ENCODE results near the gene SORBS2. TPM values are rescaled to one million over a fixed set of nuclear protein-coding genes. Genes with fewer than 3 reads are reported as not detected.

Gene SORBS2
- total RNA-seq, 1 donor from 2014 or later: 94.2 TPM

GRCh38 chr4:185809121-185809520 lies 2.9 kb downstream of the SORBS2 start:
- DNase-seq (ENCODE audit: low spot score, unreplicated experiment): no peak
- no peak for TF ChIP-seq CTCF (IDR thresholded peaks at IDR 0.05; ENCODE audit: unreplicated experiment)
- peaks cover 6% of the 10 kb centered on the region for H3K36me3 Mint-ChIP-seq (ENCODE audit: insufficient read depth)
- H3K4me1 Mint-ChIP-seq (ENCODE audit: low read depth): peaks cover 63% of the 10 kb centered on the region
- peak overlapping the region; percentile 75 for H3K27ac Mint-ChIP-seq
- H3K27me3 Mint-ChIP-seq: no peaks in the 10 kb centered on the region
- no peaks in the 10 kb centered on the region for H3K9me3 Mint-ChIP-seq (ENCODE audit: low read depth)
- H3K4me3 Mint-ChIP-seq (ENCODE audit: low read depth): peak overlapping the region; percentile 83

DNA sequence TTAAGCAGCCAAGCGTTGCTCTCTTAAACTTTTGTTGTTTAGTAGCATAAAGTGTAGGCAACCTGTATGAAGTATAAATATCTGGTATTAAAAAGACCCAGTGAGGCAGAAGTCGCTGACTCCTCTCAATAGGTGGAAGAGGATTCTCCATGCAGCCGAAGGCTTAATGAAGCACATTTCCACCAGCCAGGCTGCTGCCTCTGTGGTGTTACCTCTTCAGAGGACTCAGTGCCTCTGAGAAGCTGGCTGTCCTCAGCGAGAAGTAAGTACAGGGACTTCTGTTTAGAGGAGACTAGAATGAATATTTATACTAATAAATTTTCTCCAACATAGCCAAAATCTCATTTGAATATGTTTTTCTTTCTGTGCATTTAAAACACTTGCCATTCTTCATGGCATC lies 6.0 kb downstream of the SORBS2 start:
- Mint-ChIP-seq H3K4me3 (ENCODE audit: low read depth) (no peak overlapping the region), H3K4me1 (ENCODE audit: low read depth) (peaks cover 40% of the 10 kb centered on the region), H3K27ac (no peak overlapping the region)

DNA sequence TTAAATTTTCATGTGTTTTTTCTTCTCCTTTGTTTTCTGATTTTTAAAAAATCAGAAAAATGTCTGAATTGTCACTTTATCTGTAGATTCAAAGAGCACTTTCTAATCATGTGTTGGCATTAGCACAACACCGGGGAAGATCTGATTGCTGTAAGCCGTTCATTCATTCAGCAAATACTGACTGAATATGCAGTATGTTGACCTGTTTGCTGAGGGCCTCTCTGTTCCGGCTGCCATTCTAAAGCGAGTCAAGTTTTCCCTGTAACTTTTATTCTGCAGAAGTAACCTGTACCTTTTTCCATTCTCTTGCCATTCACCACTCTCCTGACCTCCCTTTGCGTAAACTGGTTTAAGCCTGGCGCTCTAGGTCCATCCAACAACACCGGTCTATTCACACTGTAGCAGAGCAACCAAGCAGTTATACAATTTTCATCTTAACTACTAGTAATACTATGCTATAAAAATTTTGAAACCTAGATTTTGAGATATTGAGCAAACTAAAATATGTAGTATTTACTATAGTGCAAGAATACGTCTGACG lies 6.7 kb downstream of the SORBS2 start:
- H3K9me3 Mint-ChIP-seq (ENCODE audit: low read depth): no peaks in the 10 kb centered on the region
- TF ChIP-seq CTCF (IDR thresholded peaks at IDR 0.05; ENCODE audit: unreplicated experiment): no peak
- H3K4me1 Mint-ChIP-seq (ENCODE audit: low read depth): peaks cover 34% of the 10 kb centered on the region
- no peak for DNase-seq (ENCODE audit: low spot score, unreplicated experiment)
- peaks cover 23% of the 10 kb centered on the region for H3K36me3 Mint-ChIP-seq (ENCODE audit: insufficient read depth)
- H3K27ac Mint-ChIP-seq: peak overlapping the region; percentile 46
- no peak overlapping the region for H3K4me3 Mint-ChIP-seq (ENCODE audit: low read depth)
- no peaks in the 10 kb centered on the region for H3K27me3 Mint-ChIP-seq

More for the DNA sequence above, 6.0 kb downstream of the SORBS2 start:
- no peak for TF ChIP-seq CTCF (IDR thresholded peaks at IDR 0.05; ENCODE audit: unreplicated experiment)
- peaks cover 18% of the 10 kb centered on the region for H3K36me3 Mint-ChIP-seq (ENCODE audit: insufficient read depth)
- H3K9me3 Mint-ChIP-seq (ENCODE audit: low read depth): no peaks in the 10 kb centered on the region
- DNase-seq (ENCODE audit: low spot score, unreplicated experiment): no peak
- H3K27me3 Mint-ChIP-seq: no peaks in the 10 kb centered on the region

DNA sequence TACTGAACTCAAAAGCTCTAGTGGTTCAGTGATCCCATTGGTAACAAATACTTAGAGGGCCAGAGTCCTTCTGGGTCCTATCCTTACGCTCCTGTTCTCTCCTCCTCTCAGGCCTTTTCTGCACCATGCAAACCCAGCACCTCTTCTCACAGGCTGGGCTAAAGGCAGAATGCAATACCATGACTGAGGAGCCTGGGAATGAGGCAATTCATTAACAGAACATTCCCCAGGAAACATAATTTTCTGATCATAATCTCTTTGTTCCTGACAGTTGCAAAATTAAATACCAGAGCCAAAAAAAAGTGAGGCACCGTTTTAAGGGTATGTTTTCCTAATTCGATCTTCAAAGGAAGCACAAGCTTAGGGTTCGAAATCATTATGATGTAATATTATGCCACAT lies 9.0 kb downstream of the SORBS2 start:
- H3K27ac Mint-ChIP-seq: no peak overlapping the region
- no peaks in the 10 kb centered on the region for H3K9me3 Mint-ChIP-seq (ENCODE audit: low read depth)
- peaks cover 23% of the 10 kb centered on the region for H3K36me3 Mint-ChIP-seq (ENCODE audit: insufficient read depth)
- DNase-seq (ENCODE audit: low spot score, unreplicated experiment): no peak
- H3K4me1 Mint-ChIP-seq (ENCODE audit: low read depth): peaks cover 20% of the 10 kb centered on the region
- H3K27me3 Mint-ChIP-seq: no peaks in the 10 kb centered on the region
- no peak overlapping the region for H3K4me3 Mint-ChIP-seq (ENCODE audit: low read depth)
- TF ChIP-seq CTCF (IDR thresholded peaks at IDR 0.05; ENCODE audit: unreplicated experiment): no peak

GRCh38 chr4:185801471-185801870 lies 10.5 kb downstream of the SORBS2 start:
- H3K4me1 Mint-ChIP-seq (ENCODE audit: low read depth): peaks cover 19% of the 10 kb centered on the region

More at GRCh38 chr4:185801471-185801870, 10.5 kb downstream of the SORBS2 start:
- no peak for TF ChIP-seq CTCF (IDR thresholded peaks at IDR 0.05; ENCODE audit: unreplicated experiment)
- H3K27me3 Mint-ChIP-seq: no peaks in the 10 kb centered on the region
- peaks cover 21% of the 10 kb centered on the region for H3K36me3 Mint-ChIP-seq (ENCODE audit: insufficient read depth)
- DNase-seq (ENCODE audit: low spot score, unreplicated experiment): no peak
- H3K4me3 Mint-ChIP-seq (ENCODE audit: low read depth): no peak overlapping the region
- H3K27ac Mint-ChIP-seq: no peak overlapping the region
- H3K9me3 Mint-ChIP-seq (ENCODE audit: low read depth): no peaks in the 10 kb centered on the region

All from progenitor cell of endocrine pancreas (in vitro differentiated cells).